Transverse colon (tissue), 4 donors: ENCODE results near the gene SELL. TPM values are rescaled to one million over a fixed set of nuclear protein-coding genes. Genes with fewer than 3 reads are reported as not detected.
"Not testable (repeated sequence)": the region's sequence is repeated elsewhere in the genome, so short reads cannot be mapped to it uniquely, and the experiment has no call there.

Experiments
- DNase-seq: peaks from one replicate; pipeline ENCODE4 v3.0.0-alpha.2; 2019
- H3K27ac ChIP-seq, 4 donors: fragments of 200-600 bp; sonication (generic); 2 replicates each; pipeline ENCODE4 v1.5.1; 2016 to 2018; ENCODE audit warnings: inconsistent platforms in 4 of 4
- H3K27me3 ChIP-seq: fragments of 200-600 bp; sonication (generic); 2 replicates; pipeline ENCODE4 v1.5.1; 2017; ENCODE audit warnings: inconsistent platforms
- H3K36me3 ChIP-seq, 4 donors: fragments of 200-600 bp; sonication (generic); 2 replicates each; pipeline ENCODE4 v1.5.1; 2017 to 2019; ENCODE audit warnings: inconsistent platforms in 4 of 4
- H3K4me1 ChIP-seq, 4 donors: fragments of 200-600 bp; sonication (generic); 2 replicates each; pipeline ENCODE4 v1.5.1; 2017 to 2020; ENCODE audit warnings: inconsistent platforms in 4 of 4
- H3K4me3 ChIP-seq, 4 donors: fragments of 200-600 bp; sonication (generic); 1 replicate in 1 of 4; 2 replicates in 3 of 4; pipeline versions ENCODE4 v1.5.1 to v1.6.1; 2017 to 2019; ENCODE audit warnings: inconsistent platforms in 4 of 4
- H3K9me3 ChIP-seq, 2 donors: fragments of 200-600 bp; sonication (generic); 2 replicates each; pipeline ENCODE4 v1.5.1; 2017 to 2019; ENCODE audit warnings: inconsistent platforms in 2 of 2
- CTCF ChIP-seq, 5 experiments: fragments of 200-600 bp in 3 of 5; fragments of 450-650 bp in 2 of 5; sonication (generic) in 3 of 5; IDR thresholded peaks; 1 replicate in 2 of 5; 2 replicates in 3 of 5; pipeline ENCODE4 v1.5.1; 2016 to 2017; ENCODE audit warnings: antibody characterized with exemption in 5 of 5, inconsistent platforms in 3 of 5, mild to moderate bottlenecking in 2 of 5, moderate library complexity in 1 of 5
- EP300 ChIP-seq: sonication (generic); formaldehyde crosslinking; IDR thresholded peaks from one replicate; pipeline ENCODE4 v1.6.1; 2017; ENCODE audit warnings: antibody characterized with exemption, low read depth
- POLR2A ChIP-seq: fragments of 450-650 bp; IDR thresholded peaks from one replicate; pipeline ENCODE4 v1.6.1; 2016; ENCODE audit warnings: antibody characterized with exemption, mild to moderate bottlenecking, moderate library complexity
- POLR2AphosphoS5 ChIP-seq, 3 donors: sonication (generic); formaldehyde crosslinking; IDR thresholded peaks; one replicate each; pipeline ENCODE4 v1.6.1; 2016; ENCODE audit warnings: antibody characterized with exemption in 3 of 3
- WGBS, 2 donors: methylation state at CpG; one replicate each; pipeline ENCODE4 v1.1.5; 2018; ENCODE audit warnings: low coverage in 1 of 2; 5-methylcytosine and 5-hydroxymethylcytosine counted together
- in situ Hi-C, 4 donors: fragments of 200-750 bp; cut with MboI; loops; one replicate each; pipeline versions ENCODE4 v1.15.0 to v1.15.1; 2017; ENCODE audit warnings: low sequenced_read_pairs in 3 of 4, low pct_ligation_motif_present in 1 of 4, low pct_unique_long_range_greater_than_20kb in 1 of 4
- intact Hi-C: fragments of 100-400 bp; cut with DNase I; formaldehyde crosslinking; loops from one replicate; pipeline ENCODE4 v1.15.1; 2023; ENCODE audit warnings: low total_unique reads
- total RNA-seq, 4 donors: library from RNA; depleted of rRNA; stranded (reverse); fragments of >200 nt; gene quantifications; one replicate each; pipeline ENCODE4 v1.1.0, GENCODE V29; 2016

SELL gene
- total RNA-seq, 4 donors from 2014 or later, result 0.55 to 6.4 (median 2.9) TPM; not detected in 1

- Histone ChIP-seq H3K27me3 (no peaks in the 10 kb centered on the region), H3K36me3 (no peaks in the 10 kb centered on the region), H3K4me1 (peaks cover 0 to 6% (median 0%) of the 10 kb centered on the region in 4 donors), H3K27ac (no peak overlapping the region), H3K9me3 (no peaks in the 10 kb centered on the region), H3K4me3 (no peak overlapping the region)
- no peak for DNase-seq
- in situ Hi-C loops, result no loop called here
- TF ChIP-seq POLR2AphosphoS5 (IDR thresholded peaks at IDR 0.05) (no peak), EP300 (no peak), POLR2A (no peak), CTCF (IDR thresholded peaks at IDR 0.05) (no peak)
- intact Hi-C loops, result no loop called here
Measured at GRCh38 chr1:169690489-169690888, 20.9 kb downstream of the SELL start.

- TF ChIP-seq CTCF (IDR thresholded peaks at IDR 0.05) (no peak), EP300 (no peak), POLR2AphosphoS5 (IDR thresholded peaks at IDR 0.05) (no peak), POLR2A (no peak)
- in situ Hi-C loops (no loop called here), intact Hi-C loops (no loop called here)
- no peak overlapping the region for H3K4me3 ChIP-seq
- H3K27ac ChIP-seq, result no peak overlapping the region
- DNase-seq, result no peak
- peaks cover 0 to 6% (median 0%) of the 10 kb centered on the region in 4 donors for H3K4me1 ChIP-seq
- no peaks in the 10 kb centered on the region for H3K36me3 ChIP-seq
- H3K27me3 ChIP-seq, result no peaks in the 10 kb centered on the region
- no peaks in the 10 kb centered on the region for H3K9me3 ChIP-seq
- WGBS, 2 donors, result 68% methylated on average over 2 of the region's 2 CpGs; no CpG with 5 or more reads in 1 of the 2 donors
Measured at GRCh38 chr1:169689395-169689794, 22.0 kb downstream of the SELL start.

- H3K27ac ChIP-seq, H3K27me3 ChIP-seq, intact Hi-C loops, in situ Hi-C loops, H3K36me3 ChIP-seq, H3K9me3 ChIP-seq, H3K4me1 ChIP-seq, DNase-seq, H3K4me3 ChIP-seq: not testable (repeated sequence)
- WGBS, 2 donors, result 94 to 100% methylated on average over 5 of the region's 5 CpGs
Measured at GRCh38 chr1:169688377-169688776, 23.0 kb downstream of the SELL start.

- DNase-seq, result no peak
- Histone ChIP-seq H3K4me3 (no peak overlapping the region), H3K36me3 (no peaks in the 10 kb centered on the region), H3K27ac (no peak overlapping the region), H3K9me3 (no peaks in the 10 kb centered on the region), H3K4me1 (no peaks in the 10 kb centered on the region), H3K27me3 (peaks cover 14% of the 10 kb centered on the region)
- TF ChIP-seq EP300 (no peak), POLR2AphosphoS5 (IDR thresholded peaks at IDR 0.05) (no peak), POLR2A (no peak), CTCF (IDR thresholded peaks at IDR 0.05) (no peak)
- 75 to 83% methylated on average over 3 of the region's 3 CpGs for WGBS, 2 donors
- in situ Hi-C loops, result no loop called here
- intact Hi-C loops, result no loop called here
Measured at GRCh38 chr1:169683661-169684060, 27.8 kb downstream of the SELL start.

GRCh38 chr1:169683168-169683567 lies 28.3 kb downstream of the SELL start:
- H3K27ac ChIP-seq, result not testable (repeated sequence)

More at GRCh38 chr1:169683168-169683567, 28.3 kb downstream of the SELL start:
- H3K9me3 ChIP-seq, H3K4me1 ChIP-seq, DNase-seq, H3K36me3 ChIP-seq, H3K4me3 ChIP-seq, in situ Hi-C loops, intact Hi-C loops: not testable (repeated sequence)
- peaks cover 14% of the 10 kb centered on the region for H3K27me3 ChIP-seq
- 74% methylated on average over 4 of the region's 4 CpGs; no CpG with 5 or more reads in 1 of the 2 donors for WGBS, 2 donors
